Pancreas (tissue), 10 donors: Measurements from ENCODE around the gene C2orf92. TPM values are rescaled to one million over a fixed set of nuclear protein-coding genes. Genes with fewer than 3 reads are reported as not detected.

Experiments
- ATAC-seq, 4 donors: fragments of 200-7000 bp; cut with Tn5 transposase; one replicate each; pipeline versions ENCODE4 v1.8.0 to v1.9.1; 2020; ENCODE audit warnings: mild to moderate bottlenecking in 4 of 4, moderate library complexity in 4 of 4
- DNase-seq, 6 donors: peaks; one replicate each; pipeline ENCODE4 v3.0.0-alpha.2; 2020
- FAIRE-seq: peaks from 2 replicates; lab custom pipeline; 2012; peaks lifted over from hg19 to GRCh38; lab: Jason Lieb, UNC
- H3K27ac ChIP-seq, 4 donors: fragments of 200-600 bp; sonication (generic); 1 replicate in 3 of 4; 2 replicates in 1 of 4; pipeline versions ENCODE4 v1.5.0 to v1.8.0; 2020
- H3K27me3 ChIP-seq, 4 donors: fragments of 200-600 bp; one replicate each; pipeline ENCODE4 v1.8.0; 2021
- H3K36me3 ChIP-seq, 3 donors: fragments of 200-600 bp; sonication (generic) in 1 of 3; one replicate each; pipeline versions ENCODE4 v1.5.0 to v1.8.0; 2020 to 2021
- H3K4me1 ChIP-seq, 3 donors: fragments of 200-600 bp; one replicate each; pipeline ENCODE4 v1.8.0; 2021
- H3K4me3 ChIP-seq, 4 donors: fragments of 200-600 bp; sonication (generic) in 2 of 4; one replicate each; pipeline versions ENCODE4 v1.5.0 to v1.8.0; 2020 to 2021
- H3K9me3 ChIP-seq, 4 donors: fragments of 200-600 bp; one replicate each; pipeline ENCODE4 v1.8.0; 2021
- CTCF ChIP-seq, 4 donors: fragments of 200-600 bp; sonication (generic) in 3 of 4; IDR thresholded peaks; one replicate each; pipeline versions ENCODE4 v1.5.0 to v1.8.0; 2021; ENCODE audit warnings: antibody characterized with exemption in 4 of 4
- WGBS, 2 donors: extraction: QIAGEN DNeasy Blood & Tissue Kit; methylation state at CpG; one replicate each; pipeline ENCODE4 v1.1.7; 2013; 5-methylcytosine and 5-hydroxymethylcytosine counted together
- intact Hi-C, 3 donors: fragments of 100-400 bp; cut with DNase I; formaldehyde crosslinking; loops; one replicate each; pipeline versions ENCODE4 v1.11.1 to v1.14.2; 2022
- polyA plus RNA-seq, 2 donors: library from polyadenylated mRNA; stranded (reverse); fragments of 200-250 nt; gene quantifications; one replicate each; pipeline ENCODE4 v1.2.3, GENCODE V29; 2013
- total RNA-seq, 6 donors: library from RNA; stranded (reverse); fragmentation: NEBNext Ultra II Directional in 4 of 6; extraction: Animal tissue kit (Norgen Biotek cat#: 25700) in 4 of 6; gene quantifications; one replicate each; pipeline versions ENCODE4 v1.2.1 to v1.2.4, GENCODE V29; 2021 to 2023
- donor health status: healthy with polysubstance abuse.
- donor health status: DM: no; HTN: no; CAD: no; lungs with moderate emphysema.
- donor health status: DM: no; HTN: no; CAD: no.
- donor health status: control.
- donor health status: control.
- donor health status: Bipolar disorder and iron deficiency.
- donor health status: DM: yes; HTN: yes; CAD: no.
- donor health status: DM: no; HTN: no; CAD: no.
- donor health status: DM: no; HTN: no; CAD: no.
- donor health status: DM: yes; HTN: yes; CAD: no.

The C2orf92 gene
- total and polyA plus RNA-seq, 8 donors = 4.1 to 42.6 (median 7.9) TPM

- TF ChIP-seq CTCF (IDR thresholded peaks at IDR 0.05) = no peak
- Histone ChIP-seq H3K27me3 (no peaks in the 10 kb centered on the region), H3K9me3 (no peaks in the 10 kb centered on the region), H3K27ac (no peak overlapping the region), H3K4me3 (no peak overlapping the region), H3K36me3 (no peaks in the 10 kb centered on the region), H3K4me1 (no peaks in the 10 kb centered on the region)
- intact Hi-C loops = no loop called here
- DNase-seq (no peak), ATAC-seq (no peak), FAIRE-seq (no peak)
- WGBS, 2 donors = 49 to 57% methylated on average over 3 of the region's 3 CpGs
Observed at GRCh38 chr2:97717613-97717995, 48.1 kb downstream of the C2orf92 start.

GRCh38 chr2:97718051-97718882, 48.8 kb downstream of the C2orf92 start:
- ATAC-seq (peak in 1 of 4 donors; percentile 37), DNase-seq (peak in 1 of 6 donors; percentile 51), FAIRE-seq (no peak)
- H3K27me3 ChIP-seq = no peaks in the 10 kb centered on the region
- 66 to 74% methylated on average over 19 to 21 of the region's 21 CpGs for WGBS, 2 donors
- no peak for TF ChIP-seq CTCF (IDR thresholded peaks at IDR 0.05)
- no peaks in the 10 kb centered on the region for H3K9me3 ChIP-seq
- no peaks in the 10 kb centered on the region for H3K4me1 ChIP-seq
- H3K27ac ChIP-seq = no peak overlapping the region
- H3K36me3 ChIP-seq = no peaks in the 10 kb centered on the region
- intact Hi-C loops = no loop called here
- no peak overlapping the region for H3K4me3 ChIP-seq

- Histone ChIP-seq H3K4me3 (no peak overlapping the region), H3K27ac (no peak overlapping the region), H3K36me3 (no peaks in the 10 kb centered on the region), H3K9me3 (no peaks in the 10 kb centered on the region), H3K27me3 (no peaks in the 10 kb centered on the region), H3K4me1 (no peaks in the 10 kb centered on the region)
- peak in 1 of 6 donors; percentile 21 for DNase-seq
- ATAC-seq = no peak
- no peak for TF ChIP-seq CTCF (IDR thresholded peaks at IDR 0.05)
- intact Hi-C loops = no loop called here
- WGBS, 2 donors = 79 to 82% methylated on average over 3 of the region's 3 CpGs
- no peak for FAIRE-seq
Observed at GRCh38 chr2:97718942-97719341, 49.4 kb downstream of the C2orf92 start.

GRCh38 chr2:97719362-97720155, 50.0 kb downstream of the C2orf92 start:
- peak in 1 of 6 donors; percentile 21 for DNase-seq

More at GRCh38 chr2:97719362-97720155, 50.0 kb downstream of the C2orf92 start:
- H3K36me3 ChIP-seq = no peaks in the 10 kb centered on the region
- H3K4me1 ChIP-seq = no peaks in the 10 kb centered on the region
- ATAC-seq (no peak), FAIRE-seq (no peak)
- H3K27ac ChIP-seq = no peak overlapping the region
- intact Hi-C loops = no loop called here
- no peak for TF ChIP-seq CTCF (IDR thresholded peaks at IDR 0.05)
- 87 to 91% methylated on average over 16 of the region's 16 CpGs for WGBS, 2 donors
- no peaks in the 10 kb centered on the region for H3K27me3 ChIP-seq
- H3K9me3 ChIP-seq = no peaks in the 10 kb centered on the region
- H3K4me3 ChIP-seq = no peak overlapping the region
